Esophagus squamous epithelium (tissue), 4 donors: Measurements from ENCODE around the gene TBC1D9.

Experiments used
- CTCF ChIP-seq, 6 experiments: fragments of 450-650 bp in 4 of 6; fragments of 200-600 bp in 2 of 6; sonication (generic) in 2 of 6; IDR thresholded peaks; one replicate each; pipeline ENCODE4 v1.5.1; 2016 to 2019; ENCODE audit warnings: antibody characterized with exemption in 6 of 6, mild to moderate bottlenecking in 4 of 6, moderate library complexity in 4 of 6
- POLR2A ChIP-seq, 4 donors: fragments of 450-650 bp; IDR thresholded peaks; one replicate each; pipeline ENCODE4 v1.6.1; 2017; ENCODE audit warnings: antibody characterized with exemption in 4 of 4, mild to moderate bottlenecking in 4 of 4, moderate library complexity in 3 of 4

GRCh38 chr4:140662082-140662869, 93.9 kb downstream of the TBC1D9 start:
- TF ChIP-seq POLR2A (IDR thresholded peaks at IDR 0.05) (no peak), CTCF (IDR thresholded peaks at IDR 0.05) (no peak)
